WTC11 (cell line): Measurements from ENCODE around the gene TGFBR2. TPM values are rescaled to one million over a fixed set of nuclear protein-coding genes. Genes with fewer than 3 reads are reported as not detected.

Source experiments
- ATAC-seq: fragments of 200-7000 bp; cut with Tn5 transposase; 2 replicates; pipeline ENCODE4 v1.10.0; 2021; ENCODE audit warnings: mild to moderate bottlenecking, moderate library complexity
- CTCF ChIA-PET: fragments of 300-600 bp; sonication (Branson Sonifier 250); formaldehyde crosslinking; loops from one replicate; lab custom pipeline; 2021; ENCODE audit warnings: antibody characterized with exemption; lab: Charles Lee
- POLR2A ChIA-PET: fragments of 350-600 bp; sonication (Branson Sonifier 250); formaldehyde crosslinking; loops from one replicate; lab custom pipeline; 2021; ENCODE audit warnings: antibody characterized with exemption; lab: Charles Lee
- DNase-seq: peaks from one replicate; pipeline ENCODE4 v3.0.0; 2021; ENCODE audit warnings: low spot score
- H3K27ac Mint-ChIP-seq: 2 replicates; pipeline ENCODE4 v1.8.0; 2021; ENCODE audit warnings: mixed read lengths
- H3K27me3 Mint-ChIP-seq: 2 replicates; pipeline ENCODE4 v1.8.0; 2021; ENCODE audit warnings: low read depth, mild to moderate bottlenecking, moderate library complexity, mixed read lengths
- H3K36me3 Mint-ChIP-seq: 2 replicates; pipeline ENCODE4 v1.8.0; 2021; ENCODE audit warnings: mixed read lengths
- H3K4me1 Mint-ChIP-seq: 2 replicates; pipeline ENCODE4 v1.8.0; 2022; ENCODE audit warnings: mixed read lengths
- H3K4me3 Mint-ChIP-seq: 2 replicates; pipeline ENCODE4 v1.8.0; 2021; ENCODE audit warnings: mild to moderate bottlenecking, moderate library complexity, mixed read lengths
- H3K9me3 Mint-ChIP-seq: 2 replicates; pipeline ENCODE4 v1.8.0; 2021; ENCODE audit warnings: mixed read lengths
- FOXP1 ChIP-seq: sonication (generic); formaldehyde crosslinking; IDR thresholded peaks from 2 replicates; pipeline ENCODE4 v1.8.0; 2022; ENCODE audit warnings: missing genetic modification reagents, mild to moderate bottlenecking, moderate library complexity, borderline replicate concordance
- GRHL2 ChIP-seq: fragments of 250-450 bp; sonication (Bioruptor Pico); IDR thresholded peaks from 2 replicates; pipeline ENCODE4 v1.8.0; 2022; ENCODE audit warnings: mild to moderate bottlenecking, moderate library complexity; ENCODE audit not compliant: insufficient replicate concordance, severe bottlenecking
- GTF2I ChIP-seq: fragments of 250-450 bp; sonication (Bioruptor Pico); conservative IDR thresholded peaks from 2 replicates; pipeline ENCODE4 v1.4.0; 2021; ENCODE audit warnings: mild to moderate bottlenecking
- JAZF1 ChIP-seq: fragments of 250-450 bp; sonication (Bioruptor Pico); IDR thresholded peaks from 2 replicates; pipeline ENCODE4 v1.9.0; 2021; ENCODE audit warnings: moderate library complexity, mild to moderate bottlenecking, inconsistent platforms
- NFE2L1 ChIP-seq: sonication (generic); formaldehyde crosslinking; IDR thresholded peaks from 2 replicates; pipeline ENCODE4 v1.8.1; 2023; ENCODE audit warnings: missing genetic modification reagents
- NFYB ChIP-seq: sonication (generic); formaldehyde crosslinking; conservative IDR thresholded peaks from 2 replicates; pipeline ENCODE4 v1.8.0; 2022; ENCODE audit warnings: low read depth, missing genetic modification reagents
- NR2C2 ChIP-seq: sonication (generic); formaldehyde crosslinking; IDR thresholded peaks from 2 replicates; pipeline ENCODE4 v1.8.0; 2022; ENCODE audit warnings: mild to moderate bottlenecking, missing genetic modification reagents
- RORB ChIP-seq: fragments of 250-450 bp; sonication (Bioruptor Pico); IDR thresholded peaks from 2 replicates; pipeline ENCODE4 v1.9.0; 2021; ENCODE audit warnings: mild to moderate bottlenecking
- SP1 ChIP-seq: sonication (generic); formaldehyde crosslinking; conservative IDR thresholded peaks from 2 replicates; pipeline ENCODE4 v1.8.1; 2022; ENCODE audit warnings: missing genetic modification reagents
- TEAD1 ChIP-seq: sonication (generic); formaldehyde crosslinking; IDR thresholded peaks from 2 replicates; pipeline ENCODE4 v1.8.0; 2022; ENCODE audit warnings: mild to moderate bottlenecking, missing genetic modification reagents
- ZBTB21 ChIP-seq: sonication (generic); formaldehyde crosslinking; IDR thresholded peaks from 2 replicates; pipeline ENCODE4 v1.8.1; 2023; ENCODE audit warnings: mild to moderate bottlenecking, missing genetic modification reagents, borderline replicate concordance
- ZNF232 ChIP-seq: sonication (generic); formaldehyde crosslinking; IDR thresholded peaks from 2 replicates; pipeline ENCODE4 v1.8.0; 2022; ENCODE audit warnings: mild to moderate bottlenecking, missing genetic modification reagents
- ZNF416 ChIP-seq: fragments of 250-450 bp; sonication (Bioruptor Pico); IDR thresholded peaks from 2 replicates; pipeline ENCODE4 v1.9.0; 2021; ENCODE audit warnings: mild to moderate bottlenecking, inconsistent platforms
- total RNA-seq: library from RNA; stranded (reverse); gene quantifications from 3 replicates; pipeline ENCODE4 v1.2.3, GENCODE V29; 2021
- TF ChIP-seq, protein P1 (sequence below): fragments of 250-450 bp; sonication (Bioruptor Pico); IDR thresholded peaks from 2 replicates; pipeline ENCODE4 v1.9.0; 2021; ENCODE audit warnings: moderate library complexity, mild to moderate bottlenecking, inconsistent platforms, borderline replicate concordance
- TF ChIP-seq, protein P2 (sequence below): sonication (generic); formaldehyde crosslinking; IDR thresholded peaks from 2 replicates; pipeline ENCODE4 v1.8.1; 2023; ENCODE audit warnings: mild to moderate bottlenecking, missing genetic modification reagents
- TF ChIP-seq, protein P3 (sequence below): sonication (generic); formaldehyde crosslinking; IDR thresholded peaks from 2 replicates; pipeline ENCODE4 v1.8.0; 2022; ENCODE audit warnings: mild to moderate bottlenecking, missing genetic modification reagents
- TF ChIP-seq, protein P4 (sequence below): sonication (generic); formaldehyde crosslinking; IDR thresholded peaks from 2 replicates; pipeline ENCODE4 v1.8.0; 2022; ENCODE audit warnings: missing genetic modification reagents
- TF ChIP-seq, protein P5 (sequence below): fragments of 250-450 bp; sonication (Bioruptor Pico); IDR thresholded peaks from 2 replicates; pipeline ENCODE4 v1.9.0; 2021; ENCODE audit warnings: mild to moderate bottlenecking, borderline replicate concordance
- TF ChIP-seq, protein P6 (sequence below): sonication (generic); formaldehyde crosslinking; IDR thresholded peaks from 2 replicates; pipeline ENCODE4 v1.8.0; 2022; ENCODE audit warnings: mild to moderate bottlenecking, missing genetic modification reagents
- TF ChIP-seq, protein P7 (sequence below): sonication (generic); formaldehyde crosslinking; IDR thresholded peaks from 2 replicates; pipeline ENCODE4 v1.8.1; 2023; ENCODE audit warnings: mild to moderate bottlenecking, moderate library complexity, missing genetic modification reagents

Gene TGFBR2
- total RNA-seq, 1 experiment from 2014 or later: 9.6 TPM

DNA sequence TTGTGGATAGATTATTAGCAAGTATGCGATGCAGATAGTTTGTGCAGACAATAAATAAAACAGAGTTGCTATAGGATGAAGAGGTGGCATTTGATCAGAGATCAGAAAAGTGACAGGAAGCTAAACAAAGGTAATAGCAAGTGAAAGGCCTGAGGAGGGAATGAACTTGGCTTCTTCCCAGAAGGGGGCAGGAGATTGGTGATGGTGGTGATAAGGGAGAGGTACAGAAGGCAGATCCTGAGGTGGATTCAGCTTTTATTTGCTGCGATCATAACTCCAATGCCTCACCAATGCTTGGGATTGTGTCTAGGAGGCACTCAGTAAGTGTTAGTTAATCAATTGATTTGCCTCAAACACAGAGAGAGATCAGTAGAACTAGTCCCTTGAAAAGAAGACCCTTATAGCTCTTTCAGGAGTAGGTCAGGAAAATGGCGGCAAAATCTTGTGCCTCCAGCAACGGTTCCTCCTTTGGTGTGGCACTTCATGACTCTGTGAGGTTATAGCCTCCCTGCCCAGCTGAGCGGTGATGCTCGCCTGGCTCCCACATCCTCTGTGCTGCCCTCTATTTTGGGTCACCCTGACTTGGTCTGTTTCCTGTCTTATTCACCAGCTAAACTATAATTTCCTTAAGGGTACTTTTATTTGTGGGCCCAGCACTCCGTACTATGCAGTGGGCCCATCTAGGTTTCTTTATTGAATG is 37.5 kb downstream of the TGFBR2 start:
- ChIA-PET CTCF (no interaction called here), POLR2A (no interaction called here)
- H3K27me3 Mint-ChIP-seq: no peaks in the 10 kb centered on the region
- H3K4me3 Mint-ChIP-seq: no peak overlapping the region
- H3K4me1 Mint-ChIP-seq: peaks cover 31% of the 10 kb centered on the region
- peaks cover 37% of the 10 kb centered on the region for H3K36me3 Mint-ChIP-seq
- ATAC-seq (no peak), DNase-seq (no peak)
- no peak overlapping the region for H3K27ac Mint-ChIP-seq
- no peak for TF ChIP-seq ZNF232 (CRISPR knock-in tag)
- no peak for TF ChIP-seq SP1
- no peak for TF ChIP-seq NFE2L1
- TF ChIP-seq, protein P1, sequence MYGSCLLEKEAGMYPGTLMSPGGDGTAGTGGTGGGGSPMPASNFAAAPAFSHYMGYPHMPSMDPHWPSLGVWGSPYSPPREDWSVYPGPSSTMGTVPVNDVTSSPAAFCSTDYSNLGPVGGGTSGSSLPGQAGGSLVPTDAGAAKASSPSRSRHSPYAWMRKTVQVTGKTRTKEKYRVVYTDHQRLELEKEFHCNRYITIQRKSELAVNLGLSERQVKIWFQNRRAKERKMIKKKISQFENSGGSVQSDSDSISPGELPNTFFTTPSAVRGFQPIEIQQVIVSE (CRISPR knock-in tag): no peak
- TF ChIP-seq, protein P2, sequence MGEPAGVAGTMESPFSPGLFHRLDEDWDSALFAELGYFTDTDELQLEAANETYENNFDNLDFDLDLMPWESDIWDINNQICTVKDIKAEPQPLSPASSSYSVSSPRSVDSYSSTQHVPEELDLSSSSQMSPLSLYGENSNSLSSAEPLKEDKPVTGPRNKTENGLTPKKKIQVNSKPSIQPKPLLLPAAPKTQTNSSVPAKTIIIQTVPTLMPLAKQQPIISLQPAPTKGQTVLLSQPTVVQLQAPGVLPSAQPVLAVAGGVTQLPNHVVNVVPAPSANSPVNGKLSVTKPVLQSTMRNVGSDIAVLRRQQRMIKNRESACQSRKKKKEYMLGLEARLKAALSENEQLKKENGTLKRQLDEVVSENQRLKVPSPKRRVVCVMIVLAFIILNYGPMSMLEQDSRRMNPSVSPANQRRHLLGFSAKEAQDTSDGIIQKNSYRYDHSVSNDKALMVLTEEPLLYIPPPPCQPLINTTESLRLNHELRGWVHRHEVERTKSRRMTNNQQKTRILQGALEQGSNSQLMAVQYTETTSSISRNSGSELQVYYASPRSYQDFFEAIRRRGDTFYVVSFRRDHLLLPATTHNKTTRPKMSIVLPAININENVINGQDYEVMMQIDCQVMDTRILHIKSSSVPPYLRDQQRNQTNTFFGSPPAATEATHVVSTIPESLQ (CRISPR knock-in tag): no peak
- no peak for TF ChIP-seq TEAD1 (CRISPR knock-in tag)
- TF ChIP-seq, protein P3, sequence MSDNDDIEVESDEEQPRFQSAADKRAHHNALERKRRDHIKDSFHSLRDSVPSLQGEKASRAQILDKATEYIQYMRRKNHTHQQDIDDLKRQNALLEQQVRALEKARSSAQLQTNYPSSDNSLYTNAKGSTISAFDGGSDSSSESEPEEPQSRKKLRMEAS (CRISPR knock-in tag): no peak
- no peaks in the 10 kb centered on the region for H3K9me3 Mint-ChIP-seq

DNA sequence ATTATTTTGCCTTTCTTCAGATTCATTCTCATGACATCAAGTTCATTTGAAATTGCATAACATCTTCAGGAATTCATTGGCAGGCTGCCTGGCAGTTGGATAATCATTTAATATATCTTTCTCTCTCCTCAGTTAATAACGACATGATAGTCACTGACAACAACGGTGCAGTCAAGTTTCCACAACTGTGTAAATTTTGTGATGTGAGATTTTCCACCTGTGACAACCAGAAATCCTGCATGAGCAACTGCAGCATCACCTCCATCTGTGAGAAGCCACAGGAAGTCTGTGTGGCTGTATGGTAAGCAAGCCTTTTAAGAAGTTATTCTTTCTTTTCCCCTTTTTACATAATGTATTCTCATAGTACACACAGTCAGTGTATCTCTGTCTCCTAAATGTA is 38.2 kb downstream of the TGFBR2 start:
- no peaks in the 10 kb centered on the region for H3K9me3 Mint-ChIP-seq
- TF ChIP-seq GRHL2 (no peak), JAZF1 (CRISPR knock-in tag) (no peak), RORB (CRISPR knock-in tag) (no peak), NFYB (CRISPR knock-in tag) (no peak), ZNF416 (CRISPR knock-in tag) (no peak), FOXP1 (CRISPR knock-in tag) (no peak), NR2C2 (CRISPR knock-in tag) (no peak), GTF2I (CRISPR knock-in tag) (no peak), ZBTB21 (CRISPR knock-in tag) (no peak), SP1 (no peak)
- TF ChIP-seq, protein P4, sequence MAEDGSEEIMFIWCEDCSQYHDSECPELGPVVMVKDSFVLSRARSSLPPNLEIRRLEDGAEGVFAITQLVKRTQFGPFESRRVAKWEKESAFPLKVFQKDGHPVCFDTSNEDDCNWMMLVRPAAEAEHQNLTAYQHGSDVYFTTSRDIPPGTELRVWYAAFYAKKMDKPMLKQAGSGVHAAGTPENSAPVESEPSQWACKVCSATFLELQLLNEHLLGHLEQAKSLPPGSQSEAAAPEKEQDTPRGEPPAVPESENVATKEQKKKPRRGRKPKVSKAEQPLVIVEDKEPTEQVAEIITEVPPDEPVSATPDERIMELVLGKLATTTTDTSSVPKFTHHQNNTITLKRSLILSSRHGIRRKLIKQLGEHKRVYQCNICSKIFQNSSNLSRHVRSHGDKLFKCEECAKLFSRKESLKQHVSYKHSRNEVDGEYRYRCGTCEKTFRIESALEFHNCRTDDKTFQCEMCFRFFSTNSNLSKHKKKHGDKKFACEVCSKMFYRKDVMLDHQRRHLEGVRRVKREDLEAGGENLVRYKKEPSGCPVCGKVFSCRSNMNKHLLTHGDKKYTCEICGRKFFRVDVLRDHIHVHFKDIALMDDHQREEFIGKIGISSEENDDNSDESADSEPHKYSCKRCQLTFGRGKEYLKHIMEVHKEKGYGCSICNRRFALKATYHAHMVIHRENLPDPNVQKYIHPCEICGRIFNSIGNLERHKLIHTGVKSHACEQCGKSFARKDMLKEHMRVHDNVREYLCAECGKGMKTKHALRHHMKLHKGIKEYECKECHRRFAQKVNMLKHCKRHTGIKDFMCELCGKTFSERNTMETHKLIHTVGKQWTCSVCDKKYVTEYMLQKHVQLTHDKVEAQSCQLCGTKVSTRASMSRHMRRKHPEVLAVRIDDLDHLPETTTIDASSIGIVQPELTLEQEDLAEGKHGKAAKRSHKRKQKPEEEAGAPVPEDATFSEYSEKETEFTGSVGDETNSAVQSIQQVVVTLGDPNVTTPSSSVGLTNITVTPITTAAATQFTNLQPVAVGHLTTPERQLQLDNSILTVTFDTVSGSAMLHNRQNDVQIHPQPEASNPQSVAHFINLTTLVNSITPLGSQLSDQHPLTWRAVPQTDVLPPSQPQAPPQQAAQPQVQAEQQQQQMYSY (CRISPR knock-in tag): no peak
- TF ChIP-seq, protein P5, sequence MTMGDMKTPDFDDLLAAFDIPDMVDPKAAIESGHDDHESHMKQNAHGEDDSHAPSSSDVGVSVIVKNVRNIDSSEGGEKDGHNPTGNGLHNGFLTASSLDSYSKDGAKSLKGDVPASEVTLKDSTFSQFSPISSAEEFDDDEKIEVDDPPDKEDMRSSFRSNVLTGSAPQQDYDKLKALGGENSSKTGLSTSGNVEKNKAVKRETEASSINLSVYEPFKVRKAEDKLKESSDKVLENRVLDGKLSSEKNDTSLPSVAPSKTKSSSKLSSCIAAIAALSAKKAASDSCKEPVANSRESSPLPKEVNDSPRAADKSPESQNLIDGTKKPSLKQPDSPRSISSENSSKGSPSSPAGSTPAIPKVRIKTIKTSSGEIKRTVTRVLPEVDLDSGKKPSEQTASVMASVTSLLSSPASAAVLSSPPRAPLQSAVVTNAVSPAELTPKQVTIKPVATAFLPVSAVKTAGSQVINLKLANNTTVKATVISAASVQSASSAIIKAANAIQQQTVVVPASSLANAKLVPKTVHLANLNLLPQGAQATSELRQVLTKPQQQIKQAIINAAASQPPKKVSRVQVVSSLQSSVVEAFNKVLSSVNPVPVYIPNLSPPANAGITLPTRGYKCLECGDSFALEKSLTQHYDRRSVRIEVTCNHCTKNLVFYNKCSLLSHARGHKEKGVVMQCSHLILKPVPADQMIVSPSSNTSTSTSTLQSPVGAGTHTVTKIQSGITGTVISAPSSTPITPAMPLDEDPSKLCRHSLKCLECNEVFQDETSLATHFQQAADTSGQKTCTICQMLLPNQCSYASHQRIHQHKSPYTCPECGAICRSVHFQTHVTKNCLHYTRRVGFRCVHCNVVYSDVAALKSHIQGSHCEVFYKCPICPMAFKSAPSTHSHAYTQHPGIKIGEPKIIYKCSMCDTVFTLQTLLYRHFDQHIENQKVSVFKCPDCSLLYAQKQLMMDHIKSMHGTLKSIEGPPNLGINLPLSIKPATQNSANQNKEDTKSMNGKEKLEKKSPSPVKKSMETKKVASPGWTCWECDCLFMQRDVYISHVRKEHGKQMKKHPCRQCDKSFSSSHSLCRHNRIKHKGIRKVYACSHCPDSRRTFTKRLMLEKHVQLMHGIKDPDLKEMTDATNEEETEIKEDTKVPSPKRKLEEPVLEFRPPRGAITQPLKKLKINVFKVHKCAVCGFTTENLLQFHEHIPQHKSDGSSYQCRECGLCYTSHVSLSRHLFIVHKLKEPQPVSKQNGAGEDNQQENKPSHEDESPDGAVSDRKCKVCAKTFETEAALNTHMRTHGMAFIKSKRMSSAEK: no peak
- TF ChIP-seq, protein P6, sequence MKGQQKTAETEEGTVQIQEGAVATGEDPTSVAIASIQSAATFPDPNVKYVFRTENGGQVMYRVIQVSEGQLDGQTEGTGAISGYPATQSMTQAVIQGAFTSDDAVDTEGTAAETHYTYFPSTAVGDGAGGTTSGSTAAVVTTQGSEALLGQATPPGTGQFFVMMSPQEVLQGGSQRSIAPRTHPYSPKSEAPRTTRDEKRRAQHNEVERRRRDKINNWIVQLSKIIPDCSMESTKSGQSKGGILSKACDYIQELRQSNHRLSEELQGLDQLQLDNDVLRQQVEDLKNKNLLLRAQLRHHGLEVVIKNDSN (CRISPR knock-in tag): no peak
- TF ChIP-seq, protein P3 (CRISPR knock-in tag): no peak
- TF ChIP-seq, protein P7, sequence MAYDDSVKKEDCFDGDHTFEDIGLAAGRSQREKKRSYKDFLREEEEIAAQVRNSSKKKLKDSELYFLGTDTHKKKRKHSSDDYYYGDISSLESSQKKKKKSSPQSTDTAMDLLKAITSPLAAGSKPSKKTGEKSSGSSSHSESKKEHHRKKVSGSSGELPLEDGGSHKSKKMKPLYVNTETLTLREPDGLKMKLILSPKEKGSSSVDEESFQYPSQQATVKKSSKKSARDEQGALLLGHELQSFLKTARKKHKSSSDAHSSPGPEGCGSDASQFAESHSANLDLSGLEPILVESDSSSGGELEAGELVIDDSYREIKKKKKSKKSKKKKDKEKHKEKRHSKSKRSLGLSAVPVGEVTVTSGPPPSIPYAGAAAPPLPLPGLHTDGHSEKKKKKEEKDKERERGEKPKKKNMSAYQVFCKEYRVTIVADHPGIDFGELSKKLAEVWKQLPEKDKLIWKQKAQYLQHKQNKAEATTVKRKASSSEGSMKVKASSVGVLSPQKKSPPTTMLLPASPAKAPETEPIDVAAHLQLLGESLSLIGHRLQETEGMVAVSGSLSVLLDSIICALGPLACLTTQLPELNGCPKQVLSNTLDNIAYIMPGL (CRISPR knock-in tag): no peak

More for the DNA sequence above, 38.2 kb downstream of the TGFBR2 start:
- Mint-ChIP-seq H3K4me3 (no peak overlapping the region), H3K27ac (no peak overlapping the region), H3K4me1 (peaks cover 36% of the 10 kb centered on the region), H3K27me3 (no peaks in the 10 kb centered on the region), H3K36me3 (peaks cover 41% of the 10 kb centered on the region)
- DNase-seq (no peak), ATAC-seq (no peak)
- ChIA-PET POLR2A (no interaction called here), CTCF (no interaction called here)
